RWPE2 (cell line): Measurements from ENCODE around the gene AMACR.

Source experiments
- ATAC-seq: fragments of 200-7000 bp; cut with Tn5 transposase; 3 replicates; pipeline ENCODE4 v1.9.1; 2021; ENCODE audit warnings: low read depth
- DNase-seq: peaks from one replicate; pipeline ENCODE4 v3.0.0-alpha.2; 2020; ENCODE audit warnings: low spot score
- H3K27ac ChIP-seq: fragments of 450-650 bp; 2 replicates; pipeline ENCODE4 v1.5.1; 2017; ENCODE audit warnings: mild to moderate bottlenecking; ENCODE audit not compliant: poor library complexity, severe bottlenecking
- H3K27me3 ChIP-seq: fragments of 250-450 bp; sonication (Bioruptor Pico); 2 replicates; pipeline ENCODE4 v1.5.1; 2021; ENCODE audit warnings: mild to moderate bottlenecking, moderate library complexity; ENCODE audit not compliant: insufficient read depth, poor library complexity, severe bottlenecking
- H3K36me3 ChIP-seq: fragments of 250-450 bp; sonication (Bioruptor Pico); 2 replicates; pipeline ENCODE4 v1.5.1; 2020; ENCODE audit warnings: low read depth, mild to moderate bottlenecking, moderate library complexity
- H3K4me1 ChIP-seq: fragments of 250-450 bp; sonication (Bioruptor Pico); 2 replicates; pipeline ENCODE4 v1.5.1; 2021; ENCODE audit warnings: mild to moderate bottlenecking, moderate library complexity; ENCODE audit not compliant: insufficient read depth, poor library complexity, severe bottlenecking
- H3K4me3 ChIP-seq: fragments of 250-450 bp; sonication (Bioruptor Pico); 2 replicates; pipeline ENCODE4 v1.5.1; 2021; ENCODE audit warnings: mild to moderate bottlenecking, moderate library complexity; ENCODE audit not compliant: severe bottlenecking
- H3K9me3 ChIP-seq: fragments of 250-450 bp; sonication (Bioruptor Pico); 2 replicates; pipeline ENCODE4 v1.5.1; 2021; ENCODE audit warnings: mild to moderate bottlenecking, moderate library complexity; ENCODE audit not compliant: severe bottlenecking
- TF ChIP-seq, protein P1 (sequence below): fragments of 450-650 bp; IDR thresholded peaks from one replicate; pipeline ENCODE4 v1.5.1; 2017; ENCODE audit warnings: mild to moderate bottlenecking, moderate library complexity; ENCODE audit not compliant: poor library complexity, severe bottlenecking

Gene AMACR

DNA sequence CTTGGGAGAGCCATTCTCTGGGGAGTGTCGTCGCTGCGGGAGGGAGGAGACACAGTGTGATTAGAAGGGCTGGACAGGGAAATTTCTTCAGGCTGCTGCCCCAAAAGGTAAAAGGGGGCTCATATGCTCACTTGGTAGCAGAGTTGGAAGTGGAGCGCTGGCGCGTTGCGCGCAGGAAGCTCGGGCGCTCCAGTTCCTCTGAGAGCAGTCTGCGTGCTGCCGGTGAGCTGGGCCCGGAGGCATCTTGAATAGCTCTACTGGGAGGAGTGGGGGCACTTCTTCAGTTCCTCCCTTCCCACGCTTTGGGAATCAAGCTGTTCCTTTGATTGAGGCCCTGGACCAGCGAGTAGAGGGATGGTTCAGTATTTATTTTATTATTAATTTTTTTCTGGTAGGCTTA is 69.0 kb downstream of the AMACR start:
- H3K36me3 ChIP-seq, result no peaks in the 10 kb centered on the region
- H3K4me3 ChIP-seq, result no peak overlapping the region
- TF ChIP-seq, protein P1, sequence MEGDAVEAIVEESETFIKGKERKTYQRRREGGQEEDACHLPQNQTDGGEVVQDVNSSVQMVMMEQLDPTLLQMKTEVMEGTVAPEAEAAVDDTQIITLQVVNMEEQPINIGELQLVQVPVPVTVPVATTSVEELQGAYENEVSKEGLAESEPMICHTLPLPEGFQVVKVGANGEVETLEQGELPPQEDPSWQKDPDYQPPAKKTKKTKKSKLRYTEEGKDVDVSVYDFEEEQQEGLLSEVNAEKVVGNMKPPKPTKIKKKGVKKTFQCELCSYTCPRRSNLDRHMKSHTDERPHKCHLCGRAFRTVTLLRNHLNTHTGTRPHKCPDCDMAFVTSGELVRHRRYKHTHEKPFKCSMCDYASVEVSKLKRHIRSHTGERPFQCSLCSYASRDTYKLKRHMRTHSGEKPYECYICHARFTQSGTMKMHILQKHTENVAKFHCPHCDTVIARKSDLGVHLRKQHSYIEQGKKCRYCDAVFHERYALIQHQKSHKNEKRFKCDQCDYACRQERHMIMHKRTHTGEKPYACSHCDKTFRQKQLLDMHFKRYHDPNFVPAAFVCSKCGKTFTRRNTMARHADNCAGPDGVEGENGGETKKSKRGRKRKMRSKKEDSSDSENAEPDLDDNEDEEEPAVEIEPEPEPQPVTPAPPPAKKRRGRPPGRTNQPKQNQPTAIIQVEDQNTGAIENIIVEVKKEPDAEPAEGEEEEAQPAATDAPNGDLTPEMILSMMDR, result no peak
- H3K27me3 ChIP-seq, result peaks cover 83% of the 10 kb centered on the region
- ATAC-seq, result no peak
- no peak overlapping the region for H3K27ac ChIP-seq
- peaks cover 5% of the 10 kb centered on the region for H3K4me1 ChIP-seq
- no peak for DNase-seq
- no peaks in the 10 kb centered on the region for H3K9me3 ChIP-seq

DNA sequence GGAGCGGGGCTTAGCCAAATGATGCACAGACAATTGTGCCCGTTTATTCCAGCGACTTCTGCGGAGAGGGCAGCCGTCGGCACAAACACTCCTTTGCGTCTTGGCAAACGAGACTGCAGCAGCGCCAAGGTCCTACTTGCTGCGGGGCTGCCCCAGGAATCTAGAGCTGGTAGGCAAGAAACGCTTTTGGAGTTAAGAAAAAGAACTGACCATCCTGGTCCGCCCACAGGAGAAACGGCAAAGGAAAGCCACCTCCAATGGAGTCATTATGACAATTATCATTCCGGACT is 69.4 kb downstream of the AMACR start:
- no peak for ATAC-seq
- H3K36me3 ChIP-seq, result no peaks in the 10 kb centered on the region
- H3K4me3 ChIP-seq, result no peak overlapping the region
- DNase-seq, result no peak
- H3K4me1 ChIP-seq, result peaks cover 5% of the 10 kb centered on the region
- TF ChIP-seq, protein P1, result no peak
- peaks cover 82% of the 10 kb centered on the region for H3K27me3 ChIP-seq
- H3K9me3 ChIP-seq, result no peaks in the 10 kb centered on the region
- H3K27ac ChIP-seq, result no peak overlapping the region

DNA sequence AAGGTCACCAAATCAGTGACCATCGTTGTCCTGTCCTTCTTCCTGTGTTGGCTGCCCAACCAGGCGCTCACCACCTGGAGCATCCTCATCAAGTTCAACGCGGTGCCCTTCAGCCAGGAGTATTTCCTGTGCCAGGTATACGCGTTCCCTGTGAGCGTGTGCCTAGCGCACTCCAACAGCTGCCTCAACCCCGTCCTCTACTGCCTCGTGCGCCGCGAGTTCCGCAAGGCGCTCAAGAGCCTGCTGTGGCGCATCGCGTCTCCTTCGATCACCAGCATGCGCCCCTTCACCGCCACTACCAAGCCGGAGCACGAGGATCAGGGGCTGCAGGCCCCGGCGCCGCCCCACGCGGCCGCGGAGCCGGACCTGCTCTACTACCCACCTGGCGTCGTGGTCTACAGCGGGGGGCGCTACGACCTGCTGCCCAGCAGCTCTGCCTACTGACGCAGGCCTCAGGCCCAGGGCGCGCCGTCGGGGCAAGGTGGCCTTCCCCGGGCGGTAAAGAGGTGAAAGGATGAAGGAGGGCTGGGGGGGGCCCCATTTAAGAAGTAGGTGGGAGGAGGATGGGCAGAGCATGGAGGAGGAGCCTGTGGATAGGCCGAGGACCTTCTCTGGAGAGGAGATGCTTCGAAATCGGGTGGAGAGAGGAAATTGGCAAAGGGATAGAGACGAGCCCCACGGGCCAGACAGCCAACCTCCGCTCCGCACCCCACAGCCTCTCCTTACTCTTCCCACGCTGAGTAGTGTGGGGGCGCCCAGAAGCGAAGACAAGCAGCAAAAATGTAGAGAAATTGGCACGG is 69.9 kb downstream of the AMACR start:
- ATAC-seq (no peak), DNase-seq (peak; percentile 57)
- Histone ChIP-seq H3K9me3 (no peaks in the 10 kb centered on the region), H3K27ac (no peak overlapping the region), H3K27me3 (peaks cover 76% of the 10 kb centered on the region), H3K36me3 (no peaks in the 10 kb centered on the region), H3K4me3 (no peak overlapping the region), H3K4me1 (peaks cover 5% of the 10 kb centered on the region)
- TF ChIP-seq, protein P1, result no peak

DNA sequence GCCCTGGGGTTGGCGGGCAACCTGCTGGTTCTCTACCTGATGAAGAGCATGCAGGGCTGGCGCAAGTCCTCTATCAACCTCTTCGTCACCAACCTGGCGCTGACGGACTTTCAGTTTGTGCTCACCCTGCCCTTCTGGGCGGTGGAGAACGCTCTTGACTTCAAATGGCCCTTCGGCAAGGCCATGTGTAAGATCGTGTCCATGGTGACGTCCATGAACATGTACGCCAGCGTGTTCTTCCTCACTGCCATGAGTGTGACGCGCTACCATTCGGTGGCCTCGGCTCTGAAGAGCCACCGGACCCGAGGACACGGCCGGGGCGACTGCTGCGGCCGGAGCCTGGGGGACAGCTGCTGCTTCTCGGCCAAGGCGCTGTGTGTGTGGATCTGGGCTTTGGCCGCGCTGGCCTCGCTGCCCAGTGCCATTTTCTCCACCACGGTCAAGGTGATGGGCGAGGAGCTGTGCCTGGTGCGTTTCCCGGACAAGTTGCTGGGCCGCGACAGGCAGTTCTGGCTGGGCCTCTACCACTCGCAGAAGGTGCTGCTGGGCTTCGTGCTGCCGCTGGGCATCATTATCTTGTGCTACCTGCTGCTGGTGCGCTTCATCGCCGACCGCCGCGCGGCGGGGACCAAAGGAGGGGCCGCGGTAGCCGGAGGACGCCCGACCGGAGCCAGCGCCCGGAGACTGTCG is 70.7 kb downstream of the AMACR start:
- no peaks in the 10 kb centered on the region for H3K36me3 ChIP-seq
- ATAC-seq (no peak), DNase-seq (peak; percentile 60)
- H3K9me3 ChIP-seq, result no peaks in the 10 kb centered on the region
- peaks cover 71% of the 10 kb centered on the region for H3K27me3 ChIP-seq
- TF ChIP-seq, protein P1, result no peak
- peaks cover 5% of the 10 kb centered on the region for H3K4me1 ChIP-seq
- H3K4me3 ChIP-seq, result no peak overlapping the region
- H3K27ac ChIP-seq, result no peak overlapping the region
